Measurements from ENCODE around the gene CBFA2T3.
A peak's percentile ranks its signal among the peaks of the same experiment; 100 is the strongest.

- no peak for TF ChIP-seq SRF (IDR thresholded peaks at IDR 0.05; ENCODE audit: low read depth, low read length)
- TF ChIP-seq EZH2 (IDR thresholded peaks at IDR 0.05; ENCODE audit: low read depth, low read length, severe bottlenecking): no peak
- no peak for TF ChIP-seq POLR2A (IDR thresholded peaks at IDR 0.05; ENCODE audit: control extremely low read depth in 1 of 2, low read depth in 2 of 2, low read length in 2 of 2)
- TF ChIP-seq PHF8 (conservative IDR thresholded peaks at IDR 0.05; ENCODE audit: low read depth, low read length): no peak
- TF ChIP-seq CTCF (IDR thresholded peaks at IDR 0.05; ENCODE audit: control extremely low read depth in 1 of 3, insufficient read depth in 1 of 3, low read depth in 1 of 3, low read length in 3 of 3): peak in 2 of 3 experiments; percentile 28 to 53; a peak in 2 of 4 replicates
- no peak for TF ChIP-seq POLR2AphosphoS5 (IDR thresholded peaks at IDR 0.05; ENCODE audit: low read depth, low read length)
- TF ChIP-seq RAD21 (IDR thresholded peaks at IDR 0.05 in 1 of 2, conservative IDR thresholded peaks at IDR 0.05 in 1 of 2; ENCODE audit: low read depth in 2 of 2, low read length in 2 of 2): peak; percentile 13 to 14; a peak in 1 of 4 replicates
- no peak for TF ChIP-seq SP2 (IDR thresholded peaks at IDR 0.05; ENCODE audit: low read length)
- TF ChIP-seq GTF2F1 (IDR thresholded peaks at IDR 0.05; ENCODE audit: borderline replicate concordance, low read depth, low read length): no peak
Measured at GRCh38 chr16:88831838-88832237, 145.2 kb downstream of the CBFA2T3 start.
